ENCODE results near the gene GATA6. TPM values are rescaled to one million over a fixed set of nuclear protein-coding genes. Genes with fewer than 3 reads are reported as not detected.

The GATA6 gene
- total RNA-seq, 1 donor from 2014 or later, result 89.3 TPM

DNA sequence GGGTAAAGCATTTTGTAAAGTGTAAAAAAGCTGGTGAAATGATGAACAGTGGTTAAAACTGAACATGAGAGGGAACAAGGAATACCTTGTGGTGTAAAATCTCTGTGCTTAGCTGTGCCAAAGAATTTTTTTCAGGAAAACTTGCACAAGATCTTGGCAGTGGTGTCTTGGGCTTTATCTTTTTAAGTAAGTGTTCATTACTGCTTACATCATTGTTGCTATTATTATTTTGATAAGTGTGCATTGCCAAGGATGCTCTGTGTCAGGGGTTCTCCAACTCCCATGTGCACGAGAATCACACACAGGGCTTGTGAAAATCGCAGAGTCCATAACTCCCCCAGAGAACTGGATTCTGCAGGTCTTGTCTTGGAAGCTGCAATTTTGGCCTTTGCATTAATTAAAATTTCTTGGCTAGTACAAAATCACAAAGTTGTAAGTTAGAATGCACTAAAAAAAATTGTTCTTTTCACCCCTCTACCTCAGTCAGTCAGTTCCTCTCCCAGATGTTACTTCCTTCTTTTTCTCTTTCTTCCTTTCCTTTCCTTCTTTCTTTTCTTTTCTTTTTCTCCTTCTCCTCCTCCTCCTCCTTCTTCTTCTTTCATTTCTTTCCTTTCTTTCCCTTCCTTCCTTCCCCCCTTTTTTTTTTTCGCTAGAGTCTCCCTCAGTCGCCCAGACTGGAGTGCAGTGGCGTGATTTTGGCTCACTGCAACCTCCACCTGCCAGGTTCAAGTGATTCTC is 37.8 kb downstream of the GATA6 start:
- intact Hi-C loops (cut with DNase I), result no loop called here
- peak overlapping the region in 1 of 2 donors; percentile 79 for H3K27ac ChIP-seq

DNA sequence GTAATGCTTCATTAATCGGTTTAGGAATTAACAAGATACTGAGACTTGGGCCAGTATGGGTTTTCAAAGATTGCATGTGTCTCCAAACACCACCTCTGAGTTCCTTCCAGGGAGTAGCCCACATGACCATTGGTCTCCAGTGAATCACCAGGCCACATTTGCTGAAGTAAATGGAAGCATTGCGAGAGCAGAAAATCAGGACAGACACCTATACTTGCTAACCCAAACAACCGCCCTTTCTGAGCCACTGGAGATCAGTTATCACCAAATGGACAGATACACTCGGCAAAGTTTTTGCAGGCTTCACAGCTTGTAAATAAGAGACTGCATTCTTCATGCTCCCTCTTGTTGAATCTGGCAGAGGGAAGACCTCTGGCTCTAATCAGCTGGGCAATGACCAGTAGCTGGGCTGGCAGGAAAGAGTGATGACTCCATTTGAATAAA is 40.9 kb downstream of the GATA6 start:
- TF ChIP-seq, protein P1, sequence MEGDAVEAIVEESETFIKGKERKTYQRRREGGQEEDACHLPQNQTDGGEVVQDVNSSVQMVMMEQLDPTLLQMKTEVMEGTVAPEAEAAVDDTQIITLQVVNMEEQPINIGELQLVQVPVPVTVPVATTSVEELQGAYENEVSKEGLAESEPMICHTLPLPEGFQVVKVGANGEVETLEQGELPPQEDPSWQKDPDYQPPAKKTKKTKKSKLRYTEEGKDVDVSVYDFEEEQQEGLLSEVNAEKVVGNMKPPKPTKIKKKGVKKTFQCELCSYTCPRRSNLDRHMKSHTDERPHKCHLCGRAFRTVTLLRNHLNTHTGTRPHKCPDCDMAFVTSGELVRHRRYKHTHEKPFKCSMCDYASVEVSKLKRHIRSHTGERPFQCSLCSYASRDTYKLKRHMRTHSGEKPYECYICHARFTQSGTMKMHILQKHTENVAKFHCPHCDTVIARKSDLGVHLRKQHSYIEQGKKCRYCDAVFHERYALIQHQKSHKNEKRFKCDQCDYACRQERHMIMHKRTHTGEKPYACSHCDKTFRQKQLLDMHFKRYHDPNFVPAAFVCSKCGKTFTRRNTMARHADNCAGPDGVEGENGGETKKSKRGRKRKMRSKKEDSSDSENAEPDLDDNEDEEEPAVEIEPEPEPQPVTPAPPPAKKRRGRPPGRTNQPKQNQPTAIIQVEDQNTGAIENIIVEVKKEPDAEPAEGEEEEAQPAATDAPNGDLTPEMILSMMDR (IDR thresholded peaks at IDR 0.05), result no peak
- DNase-seq (ENCODE audit: low spot score in 2 of 2), result no peak
- H3K9me3 ChIP-seq, result no peaks in the 10 kb centered on the region
- H3K36me3 ChIP-seq, result no peaks in the 10 kb centered on the region
- H3K27me3 ChIP-seq, result no peaks in the 10 kb centered on the region
- H3K4me3 ChIP-seq, result no peak overlapping the region
- peaks cover 16 to 35% of the 10 kb centered on the region in 2 donors for H3K4me1 ChIP-seq
- H3K27ac ChIP-seq, result peak overlapping the region; percentile 27 to 54
- intact Hi-C loops (cut with DNase I), result loop anchor here (5.0 kb wide), 1 partner anchor 137 kb away; no protein-coding TSS in a partner anchor

More for the DNA sequence above, 37.8 kb downstream of the GATA6 start:
- H3K4me3 ChIP-seq, result no peak overlapping the region
- H3K36me3 ChIP-seq, result peaks cover 0 to 8% of the 10 kb centered on the region in 2 donors
- DNase-seq (ENCODE audit: low spot score in 2 of 2), result no peak
- H3K27me3 ChIP-seq, result no peaks in the 10 kb centered on the region
- no peaks in the 10 kb centered on the region for H3K9me3 ChIP-seq
- TF ChIP-seq, protein P1 (IDR thresholded peaks at IDR 0.05), result no peak
- H3K4me1 ChIP-seq, result peaks cover 16 to 41% of the 10 kb centered on the region in 2 donors

DNA sequence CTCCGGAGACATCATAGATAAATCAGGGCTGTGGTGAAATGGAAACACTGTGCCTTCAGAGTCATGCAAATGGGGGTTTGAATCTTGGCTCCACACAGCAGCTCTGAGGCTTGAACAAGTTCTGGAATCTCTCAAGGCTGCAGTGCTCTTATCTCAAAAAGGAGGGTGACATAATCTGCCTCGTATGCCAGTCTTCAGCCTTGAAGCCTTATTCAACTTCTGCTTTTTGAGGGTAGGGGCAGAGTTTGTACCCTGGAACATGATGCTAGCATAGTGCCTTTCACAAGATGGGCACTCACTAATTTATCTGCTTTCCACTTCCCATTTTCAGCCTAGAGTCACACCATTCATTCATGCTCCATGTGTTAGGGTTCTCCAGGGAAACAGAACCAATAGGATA is 42.3 kb downstream of the GATA6 start:
- TF ChIP-seq, protein P1 (IDR thresholded peaks at IDR 0.05), result no peak
- no peaks in the 10 kb centered on the region for H3K9me3 ChIP-seq
- no peak overlapping the region for H3K4me3 ChIP-seq
- no peaks in the 10 kb centered on the region for H3K27me3 ChIP-seq
- intact Hi-C loops (cut with DNase I), result loop anchor here (5.0 kb wide), 1 partner anchor 136 kb away; no protein-coding TSS in a partner anchor
- H3K36me3 ChIP-seq, result no peaks in the 10 kb centered on the region
- DNase-seq (ENCODE audit: low spot score in 2 of 2), result no peak
- peaks cover 8 to 23% of the 10 kb centered on the region in 2 donors for H3K4me1 ChIP-seq
- peak overlapping the region in 1 of 2 donors; percentile 54 for H3K27ac ChIP-seq

DNA sequence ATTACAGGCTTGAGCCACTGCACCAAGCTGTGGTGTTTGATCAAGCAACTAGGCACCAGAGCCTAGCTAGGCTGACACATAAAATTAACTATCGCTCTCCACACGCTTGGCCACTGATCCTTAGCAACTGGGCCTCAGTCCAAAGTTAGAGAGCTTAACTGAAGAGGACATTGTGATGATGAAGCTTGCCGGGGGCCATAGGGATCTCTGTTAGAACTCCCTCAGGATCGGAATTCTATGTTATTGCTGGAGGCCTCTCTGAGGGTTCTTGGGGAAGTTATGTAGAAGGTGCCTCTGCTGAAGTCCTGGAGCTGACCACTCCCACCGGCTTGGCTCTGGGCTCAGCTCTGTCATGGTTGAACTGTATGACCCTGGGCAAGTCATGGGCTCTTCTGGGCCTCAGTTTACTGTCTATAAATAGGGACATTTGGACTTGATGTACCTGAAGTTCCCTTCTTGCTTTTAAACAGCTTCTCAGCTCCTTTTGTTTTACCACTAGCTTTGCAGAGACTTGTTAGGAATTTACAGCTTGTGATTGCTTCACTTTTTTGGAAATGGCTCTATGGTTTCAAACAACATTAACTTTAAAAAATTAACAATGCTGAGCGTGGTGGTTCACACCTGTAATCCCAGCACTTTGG is 44.1 kb downstream of the GATA6 start:
- Histone ChIP-seq H3K9me3 (no peaks in the 10 kb centered on the region), H3K36me3 (no peaks in the 10 kb centered on the region), H3K4me1 (peaks cover 8 to 19% of the 10 kb centered on the region in 2 donors), H3K27ac (peak overlapping the region; percentile 10 to 11), H3K27me3 (no peaks in the 10 kb centered on the region), H3K4me3 (no peak overlapping the region)
- intact Hi-C loops (cut with DNase I), result loop anchor here (5.0 kb wide), 1 partner anchor 134 kb away; no protein-coding TSS in a partner anchor
- TF ChIP-seq, protein P1 (IDR thresholded peaks at IDR 0.05), result no peak
- DNase-seq (ENCODE audit: low spot score in 2 of 2), result no peak

DNA sequence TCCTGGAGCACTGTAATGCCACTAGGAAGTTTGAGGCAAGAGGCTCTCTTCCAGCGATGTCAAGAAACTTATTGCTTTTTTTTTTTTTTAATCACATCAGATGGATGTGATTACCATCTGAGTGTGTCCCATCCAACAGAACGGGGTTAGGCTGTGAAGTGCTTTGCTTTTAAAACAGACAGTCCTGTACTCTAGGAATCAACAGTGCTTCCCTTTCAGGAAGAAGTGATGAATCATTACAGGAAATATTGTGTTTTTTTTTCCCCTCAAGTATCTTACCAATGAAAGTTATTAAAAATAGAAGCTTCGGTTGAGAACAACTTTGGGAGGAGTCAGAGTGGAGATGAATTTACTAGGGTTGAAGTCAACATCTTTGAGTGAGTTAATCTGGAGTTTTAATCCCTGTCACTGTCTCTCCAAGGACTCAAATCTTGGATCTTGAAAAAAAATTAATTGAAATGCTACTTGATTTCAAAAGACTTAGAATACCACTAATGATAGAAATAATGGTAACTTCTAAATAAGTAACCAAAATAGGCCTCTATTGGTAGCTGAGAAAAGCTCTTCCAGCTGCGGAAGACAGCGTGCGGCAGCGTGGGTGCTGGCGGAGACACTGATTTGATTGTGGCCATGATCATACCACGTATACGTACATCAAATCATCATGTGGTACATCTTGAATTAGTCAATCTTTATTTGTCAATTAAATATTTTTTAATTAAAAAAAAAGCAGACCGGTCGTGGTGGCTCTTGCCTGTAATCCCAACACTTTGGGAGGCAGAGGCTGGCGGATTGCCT is 45.5 kb downstream of the GATA6 start:
- Histone ChIP-seq H3K4me1 (peaks cover 8 to 19% of the 10 kb centered on the region in 2 donors), H3K27ac (no peak overlapping the region), H3K9me3 (no peaks in the 10 kb centered on the region), H3K27me3 (no peaks in the 10 kb centered on the region), H3K36me3 (no peaks in the 10 kb centered on the region), H3K4me3 (no peak overlapping the region)
- TF ChIP-seq, protein P1 (IDR thresholded peaks at IDR 0.05), result no peak
- DNase-seq (ENCODE audit: low spot score in 2 of 2), result no peak
- intact Hi-C loops (cut with DNase I), result loop anchor here (5.0 kb wide), 1 partner anchor 132 kb away; no protein-coding TSS in a partner anchor

Measured in ascending aorta (tissue), 2 donors.